Calu3 (cell line): ENCODE results near the gene OR2T27. TPM values are rescaled to one million over a fixed set of nuclear protein-coding genes. Genes with fewer than 3 reads are reported as not detected.
"Not testable (repeated sequence)": the region's sequence is repeated elsewhere in the genome, so short reads cannot be mapped to it uniquely, and the experiment has no call there.

ENCODE experiments used
- BruUV-seq: library from RNA; stranded (reverse); fragments of 400-500 nt; replicated peaks from 2 replicates; lab custom pipeline; 2021; lab: Mats Ljungman, UMichigan
- CTCF ChIA-PET: fragments of 300-600 bp; sonication (Branson Sonifier 250); formaldehyde crosslinking; loops from one replicate; lab custom pipeline; 2022; ENCODE audit warnings: antibody characterized with exemption; lab: Charles Lee
- DNase-seq: peaks from one replicate; pipeline ENCODE4 v3.0.0; 2022
- H3K27ac Mint-ChIP-seq: one replicate; pipeline ENCODE4 v1.8.0; 2022; ENCODE audit warnings: mixed read lengths; ENCODE audit not compliant: unreplicated experiment
- H3K27me3 Mint-ChIP-seq: one replicate; pipeline ENCODE4 v1.8.0; 2022; ENCODE audit warnings: mixed read lengths; ENCODE audit not compliant: unreplicated experiment
- H3K36me3 Mint-ChIP-seq: one replicate; pipeline ENCODE4 v1.8.0; 2022; ENCODE audit warnings: mild to moderate bottlenecking, moderate library complexity, mixed read lengths; ENCODE audit not compliant: insufficient read depth, unreplicated experiment
- H3K4me1 Mint-ChIP-seq: one replicate; pipeline ENCODE4 v1.8.0; 2022; ENCODE audit warnings: mild to moderate bottlenecking, low read depth, mixed read lengths; ENCODE audit not compliant: unreplicated experiment
- H3K4me3 Mint-ChIP-seq: one replicate; pipeline ENCODE4 v1.8.0; 2022; ENCODE audit warnings: mild to moderate bottlenecking, low read depth, moderate library complexity, mixed read lengths; ENCODE audit not compliant: unreplicated experiment
- H3K9me3 Mint-ChIP-seq: one replicate; pipeline ENCODE4 v1.8.0; 2022; ENCODE audit warnings: low read depth, mixed read lengths; ENCODE audit not compliant: unreplicated experiment
- intact Hi-C: fragments of 100-400 bp; cut with micrococcal nuclease; formaldehyde crosslinking; loops from one replicate; pipeline ENCODE4 v1.10.0; 2022; ENCODE audit not compliant: unreplicated experiment
- total RNA-seq: library from RNA; stranded (reverse); gene quantifications from 2 replicates; pipeline ENCODE4 v1.2.3, GENCODE V29; 2022
- TF ChIP-seq, protein P1 (sequence below): fragments of 200-600 bp; IDR thresholded peaks from one replicate; pipeline ENCODE4 v1.8.0; 2022; ENCODE audit warnings: antibody characterized with exemption; ENCODE audit not compliant: unreplicated experiment

OR2T27 gene
- total RNA-seq, 1 experiment from 2014 or later: not detected

- H3K4me1 Mint-ChIP-seq, H3K27me3 Mint-ChIP-seq, CTCF ChIA-PET, DNase-seq, H3K27ac Mint-ChIP-seq, H3K36me3 Mint-ChIP-seq, BruUV-seq, intact Hi-C loops, H3K4me3 Mint-ChIP-seq, H3K9me3 Mint-ChIP-seq: not testable (repeated sequence)
These were observed 14.4 kb downstream of the OR2T27 start for GRCh38 chr1:248640906-248641305.

- H3K4me3 Mint-ChIP-seq, CTCF ChIA-PET, H3K27me3 Mint-ChIP-seq, H3K9me3 Mint-ChIP-seq, BruUV-seq, H3K27ac Mint-ChIP-seq, H3K4me1 Mint-ChIP-seq, H3K36me3 Mint-ChIP-seq, intact Hi-C loops, DNase-seq: not testable (repeated sequence)
These were observed 15.7 kb downstream of the OR2T27 start for GRCh38 chr1:248639652-248640051.

DNA sequence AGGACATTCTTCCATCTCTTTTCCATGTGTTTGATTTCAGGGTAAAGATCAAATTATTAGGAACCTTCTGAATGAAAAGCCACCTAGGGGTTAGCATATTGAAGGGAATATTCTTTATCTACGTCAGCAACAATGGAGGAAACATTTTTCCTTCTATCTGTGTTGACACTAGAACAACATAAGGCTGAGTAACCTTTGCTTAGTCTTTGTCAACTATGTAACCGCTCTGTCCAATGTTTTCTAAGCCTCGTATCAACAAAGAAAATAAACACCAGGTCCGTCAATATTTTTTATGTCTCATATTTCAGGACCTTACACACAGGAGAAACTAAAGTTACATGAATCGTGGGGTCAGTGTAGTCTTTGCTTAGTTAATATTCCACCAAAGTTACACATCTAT is 18.7 kb downstream of the OR2T27 start:
- H3K27me3 Mint-ChIP-seq, H3K4me3 Mint-ChIP-seq, DNase-seq, CTCF ChIA-PET, intact Hi-C loops, H3K9me3 Mint-ChIP-seq, H3K4me1 Mint-ChIP-seq, BruUV-seq, H3K27ac Mint-ChIP-seq, H3K36me3 Mint-ChIP-seq: not testable (repeated sequence)

- DNase-seq, H3K9me3 Mint-ChIP-seq, H3K27me3 Mint-ChIP-seq, CTCF ChIA-PET, H3K4me3 Mint-ChIP-seq, intact Hi-C loops, BruUV-seq, H3K4me1 Mint-ChIP-seq, H3K27ac Mint-ChIP-seq, H3K36me3 Mint-ChIP-seq: not testable (repeated sequence)
These were observed 20.3 kb downstream of the OR2T27 start, which contains the start of gene OR2T11 for GRCh38 chr1:248634991-248635390. Gene OR2T11 (minus strand): TSS chr1:248635091. CDS start chr1:248627128, 7,963 bp downstream.

DNA sequence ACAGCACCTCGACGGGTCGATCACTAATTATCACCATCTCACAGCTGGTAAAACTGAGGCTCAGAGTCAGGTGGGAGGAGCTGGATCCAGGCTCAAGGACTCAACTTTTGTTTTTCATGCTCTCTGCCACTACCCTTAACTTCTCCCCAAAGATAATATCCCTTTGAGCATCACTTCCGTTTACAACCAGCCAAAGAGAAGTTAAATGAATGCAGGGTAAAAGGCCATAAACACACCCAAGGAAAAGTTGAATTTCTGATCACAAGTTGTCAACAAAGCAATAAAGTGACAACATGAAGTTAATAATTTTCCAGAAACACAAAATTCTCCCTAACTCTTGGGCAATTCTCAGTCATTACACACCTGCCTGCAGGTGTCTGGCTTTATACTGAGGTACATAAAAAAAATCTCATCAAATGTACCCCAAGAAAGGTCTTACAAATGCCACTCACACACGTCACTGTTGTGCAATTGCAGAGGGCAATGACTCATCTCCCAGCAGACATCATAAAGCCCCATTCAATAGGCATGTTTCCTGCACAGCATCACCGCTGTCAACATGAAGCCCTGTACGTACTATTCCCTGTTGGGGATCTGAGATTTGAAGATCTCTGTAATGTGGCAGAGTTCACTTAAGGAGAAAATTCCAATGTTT is 23.8 kb downstream of the OR2T27 start:
- Mint-ChIP-seq H3K4me1 (no peaks in the 10 kb centered on the region), H3K27me3 (no peaks in the 10 kb centered on the region), H3K4me3 (no peak overlapping the region), H3K36me3 (no peaks in the 10 kb centered on the region), H3K9me3 (peaks cover 9% of the 10 kb centered on the region), H3K27ac (no peak overlapping the region)
- CTCF ChIA-PET: no interaction called here
- intact Hi-C loops: no loop called here
- peak; percentile 17 for DNase-seq
- TF ChIP-seq, protein P1, sequence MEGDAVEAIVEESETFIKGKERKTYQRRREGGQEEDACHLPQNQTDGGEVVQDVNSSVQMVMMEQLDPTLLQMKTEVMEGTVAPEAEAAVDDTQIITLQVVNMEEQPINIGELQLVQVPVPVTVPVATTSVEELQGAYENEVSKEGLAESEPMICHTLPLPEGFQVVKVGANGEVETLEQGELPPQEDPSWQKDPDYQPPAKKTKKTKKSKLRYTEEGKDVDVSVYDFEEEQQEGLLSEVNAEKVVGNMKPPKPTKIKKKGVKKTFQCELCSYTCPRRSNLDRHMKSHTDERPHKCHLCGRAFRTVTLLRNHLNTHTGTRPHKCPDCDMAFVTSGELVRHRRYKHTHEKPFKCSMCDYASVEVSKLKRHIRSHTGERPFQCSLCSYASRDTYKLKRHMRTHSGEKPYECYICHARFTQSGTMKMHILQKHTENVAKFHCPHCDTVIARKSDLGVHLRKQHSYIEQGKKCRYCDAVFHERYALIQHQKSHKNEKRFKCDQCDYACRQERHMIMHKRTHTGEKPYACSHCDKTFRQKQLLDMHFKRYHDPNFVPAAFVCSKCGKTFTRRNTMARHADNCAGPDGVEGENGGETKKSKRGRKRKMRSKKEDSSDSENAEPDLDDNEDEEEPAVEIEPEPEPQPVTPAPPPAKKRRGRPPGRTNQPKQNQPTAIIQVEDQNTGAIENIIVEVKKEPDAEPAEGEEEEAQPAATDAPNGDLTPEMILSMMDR: no peak
- no TSS peak for BruUV-seq

DNA sequence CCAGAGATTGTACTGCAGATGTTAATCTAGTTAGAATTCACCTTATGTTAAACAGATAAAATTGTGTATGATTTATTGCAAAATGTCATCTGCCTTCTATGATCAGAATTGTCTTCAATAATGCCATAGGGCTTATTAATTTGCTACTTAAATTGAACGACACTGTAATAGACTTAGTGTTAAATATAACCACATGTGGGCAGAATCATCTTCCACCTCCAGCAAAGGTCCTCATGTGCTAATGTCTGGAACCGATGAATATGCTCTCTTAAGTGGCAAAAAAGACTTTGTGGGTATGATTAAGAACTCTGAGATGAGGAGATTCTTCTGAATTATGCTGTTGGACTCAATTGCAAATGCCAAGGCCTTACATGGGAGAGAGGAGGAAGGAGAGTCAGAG is 24.8 kb downstream of the OR2T27 start:
- no peak overlapping the region for H3K27ac Mint-ChIP-seq
- BruUV-seq: no TSS peak
- H3K27me3 Mint-ChIP-seq: no peaks in the 10 kb centered on the region
- intact Hi-C loops: no loop called here
- no peak overlapping the region for H3K4me3 Mint-ChIP-seq
- DNase-seq: no peak
- CTCF ChIA-PET: no interaction called here
- no peaks in the 10 kb centered on the region for H3K4me1 Mint-ChIP-seq
- peaks cover 9% of the 10 kb centered on the region for H3K9me3 Mint-ChIP-seq
- TF ChIP-seq, protein P1: no peak
- no peaks in the 10 kb centered on the region for H3K36me3 Mint-ChIP-seq
